Measurements from ENCODE around the gene H2BW1. TPM values are rescaled to one million over a fixed set of nuclear protein-coding genes. Genes with fewer than 3 reads are reported as not detected.
"Not testable (repeated sequence)": the region's sequence is repeated elsewhere in the genome, so short reads cannot be mapped to it uniquely, and the experiment has no call there.

The H2BW1 gene
- total RNA-seq, 2 experiments from 2014 or later, result not detected

DNA sequence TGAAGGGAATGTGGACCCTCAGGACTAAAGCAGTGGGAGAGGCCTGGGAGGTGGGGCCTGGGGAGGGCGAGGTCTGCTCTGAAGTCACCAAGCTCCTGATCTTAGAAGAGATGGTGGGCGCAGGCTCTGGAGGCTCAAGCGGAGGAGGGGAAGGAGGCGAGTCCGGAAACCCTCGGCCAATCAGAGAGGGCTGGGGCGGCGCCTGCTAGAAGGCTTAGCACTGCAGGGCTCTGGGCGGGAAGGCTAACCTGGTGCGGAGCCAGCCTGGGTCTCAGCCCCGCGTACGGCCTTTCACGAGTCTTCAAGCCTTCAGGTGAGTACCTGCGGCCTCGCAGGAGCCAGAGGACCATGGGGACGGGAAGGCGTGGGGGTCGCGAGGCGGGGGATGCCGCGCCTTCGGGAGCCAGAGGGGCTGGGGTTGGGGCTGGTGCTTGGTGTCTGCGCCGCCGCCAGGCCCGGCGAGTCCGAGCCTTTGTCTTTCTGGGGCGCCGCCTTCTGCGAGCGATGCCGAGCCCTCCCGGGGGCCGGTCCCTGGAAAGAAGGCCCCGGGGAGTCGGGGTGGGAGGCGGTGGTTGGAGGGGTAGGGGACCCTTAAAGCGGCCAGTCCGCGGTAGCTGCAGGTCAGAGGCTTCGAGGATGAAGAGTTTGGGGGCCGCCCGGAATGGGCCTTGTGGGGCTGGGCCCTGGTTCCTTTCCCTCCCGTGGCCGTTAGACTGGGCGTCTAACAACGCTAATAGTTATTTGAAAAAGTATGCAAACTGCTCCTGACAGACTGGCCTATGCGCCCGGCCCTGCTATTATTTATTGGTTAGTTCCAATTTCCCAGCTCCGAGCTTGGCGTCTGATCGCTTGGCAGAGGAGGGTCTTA is 50.9 kb downstream of the H2BW1 start, which contains the start of gene TMSB15B:
TMSB15B (plus strand) TSS at position 217 of the 868 bp plus-strand sequence.
- CTCF ChIA-PET; H3K9me3 Mint-ChIP-seq (ENCODE audit: insufficient read depth); DNase-seq; POLR2A ChIA-PET; H3K36me3 Mint-ChIP-seq (ENCODE audit: low read depth); H3K4me1 Mint-ChIP-seq (ENCODE audit: low read depth); H3K27me3 Mint-ChIP-seq (ENCODE audit: low read depth); H3K27ac Mint-ChIP-seq; H3K4me3 Mint-ChIP-seq: not testable (repeated sequence)
- peak; percentile 100 for ATAC-seq

Other genes starting within 250 kb of the H2BW1 start
- not detected for gene PLP1, start 236.9 kb downstream of the H2BW1 start, total RNA-seq
- under 1 TPM; 0.29 to 0.31 TPM for gene RAB9B, start 181.5 kb downstream of the H2BW1 start, total RNA-seq
- gene TMSB15B, start 51.1 kb downstream of the H2BW1 start, total RNA-seq, result 1 to 10 TPM; 9.4 to 9.6 TPM
- gene H2BW2, start 26.2 kb upstream of the H2BW1 start, total RNA-seq, result not detected
- gene TMSB15C, start 62.5 kb upstream of the H2BW1 start, total RNA-seq, result 1 to 10 TPM; 4.8 to 6.1 TPM
- gene ZCCHC18, start 98.8 kb upstream of the H2BW1 start, total RNA-seq, result 1 to 10 TPM; 2.2 to 3.8 TPM
- gene SLC25A53, start 143.3 kb upstream of the H2BW1 start, total RNA-seq, result 1 to 10 TPM; 8.7 to 8.9 TPM
- gene FAM199X, start 152.7 kb upstream of the H2BW1 start, total RNA-seq, result 10 to 100 TPM; 11.6 to 12.7 TPM
- not detected for gene ESX1, start 241.2 kb upstream of the H2BW1 start, total RNA-seq